Mucosa of descending colon (tissue), 3 donors: Measurements from ENCODE around the gene MAML2. TPM values are rescaled to one million over a fixed set of nuclear protein-coding genes. Genes with fewer than 3 reads are reported as not detected.

Experiments used
- ATAC-seq: fragments of 200-7000 bp; cut with Tn5 transposase; one replicate; pipeline ENCODE4 v1.9.1; 2020; ENCODE audit warnings: mild to moderate bottlenecking, moderate library complexity
- DNase-seq, 3 donors: peaks; one replicate each; pipeline ENCODE4 v3.0.0-alpha.2; 2020
- H3K36me3 ChIP-seq: fragments of 200-600 bp; one replicate; pipeline ENCODE4 v1.8.0; 2021; ENCODE audit warnings: low read depth, mild to moderate bottlenecking
- H3K4me1 ChIP-seq: fragments of 200-600 bp; one replicate; pipeline ENCODE4 v1.8.0; 2021; ENCODE audit warnings: low read depth, mild to moderate bottlenecking
- H3K4me3 ChIP-seq: fragments of 200-600 bp; one replicate; pipeline ENCODE4 v1.8.0; 2021; ENCODE audit warnings: mild to moderate bottlenecking
- H3K9me3 ChIP-seq: fragments of 200-600 bp; one replicate; pipeline ENCODE4 v1.8.0; 2021; ENCODE audit warnings: mild to moderate bottlenecking
- CTCF ChIP-seq: fragments of 200-600 bp; IDR thresholded peaks from one replicate; pipeline ENCODE4 v1.8.0; 2022; ENCODE audit warnings: antibody characterized with exemption, mild to moderate bottlenecking
- intact Hi-C, 2 donors: fragments of 100-400 bp; cut with DNase I in 1 of 2; cut with micrococcal nuclease in 1 of 2; formaldehyde crosslinking; loops; one replicate each; pipeline versions ENCODE4 v1.11.0 to v1.11.1; 2022; cut with DNase I, micrococcal nuclease
- total RNA-seq, 3 donors: library from RNA; stranded (reverse); fragmentation: NEBNext Ultra II Directional in 2 of 3; extraction: Animal tissue kit (Norgen Biotek cat#: 25700) in 2 of 3; gene quantifications; one replicate each; pipeline versions ENCODE4 v1.2.1 to v1.2.4, GENCODE V29; 2021 to 2023
- donor health status: DM: no; HTN: no; CAD: no; lungs with moderate emphysema.
- donor health status: DM: no; HTN: no; CAD: no.
- donor health status: DM: no; HTN: yes; CAD: no.

The MAML2 gene
- total RNA-seq, 3 donors from 2014 or later = 15.2 to 26.4 (median 15.8) TPM

GRCh38 chr11:96002754-96003290, 340.2 kb downstream of the MAML2 start:
- H3K4me3 ChIP-seq = no peak overlapping the region
- H3K36me3 ChIP-seq = no peaks in the 10 kb centered on the region
- DNase-seq (no peak), ATAC-seq (no peak)
- H3K4me1 ChIP-seq = peaks cover 4% of the 10 kb centered on the region
- no peak for TF ChIP-seq CTCF
- no peaks in the 10 kb centered on the region for H3K9me3 ChIP-seq
- intact Hi-C loops = no loop called here

- no peaks in the 10 kb centered on the region for H3K36me3 ChIP-seq
- H3K4me1 ChIP-seq = peaks cover 4% of the 10 kb centered on the region
- no peaks in the 10 kb centered on the region for H3K9me3 ChIP-seq
- no peak overlapping the region for H3K4me3 ChIP-seq
- DNase-seq = no peak
- ATAC-seq = no peak
- intact Hi-C loops = no loop called here
- no peak for TF ChIP-seq CTCF
Measured at GRCh38 chr11:96002339-96002738, 340.7 kb downstream of the MAML2 start.

GRCh38 chr11:96001037-96001436, 342.0 kb downstream of the MAML2 start:
- H3K9me3 ChIP-seq = no peaks in the 10 kb centered on the region
- DNase-seq (peak in 1 of 3 donors; percentile 51), ATAC-seq (peak; percentile 64)
- no peak for TF ChIP-seq CTCF
- H3K4me3 ChIP-seq = no peak overlapping the region
- intact Hi-C loops = no loop called here
- H3K4me1 ChIP-seq = peaks cover 4% of the 10 kb centered on the region
- no peaks in the 10 kb centered on the region for H3K36me3 ChIP-seq

GRCh38 chr11:95999711-96000406, 343.1 kb downstream of the MAML2 start:
- H3K4me1 ChIP-seq = peaks cover 4% of the 10 kb centered on the region
- no peak overlapping the region for H3K4me3 ChIP-seq
- no peak for TF ChIP-seq CTCF
- peak; percentile 40 for ATAC-seq
- intact Hi-C loops = no loop called here
- no peaks in the 10 kb centered on the region for H3K9me3 ChIP-seq
- no peak for DNase-seq
- no peaks in the 10 kb centered on the region for H3K36me3 ChIP-seq

GRCh38 chr11:95996621-95997235, 346.3 kb downstream of the MAML2 start:
- no peaks in the 10 kb centered on the region for H3K36me3 ChIP-seq
- no peaks in the 10 kb centered on the region for H3K9me3 ChIP-seq
- intact Hi-C loops = no loop called here
- no peak for DNase-seq
- no peak for ATAC-seq
- no peak for TF ChIP-seq CTCF
- peaks cover 4% of the 10 kb centered on the region for H3K4me1 ChIP-seq
- no peak overlapping the region for H3K4me3 ChIP-seq
